Measurements from ENCODE around the gene RUFY1.

Gene RUFY1

DNA sequence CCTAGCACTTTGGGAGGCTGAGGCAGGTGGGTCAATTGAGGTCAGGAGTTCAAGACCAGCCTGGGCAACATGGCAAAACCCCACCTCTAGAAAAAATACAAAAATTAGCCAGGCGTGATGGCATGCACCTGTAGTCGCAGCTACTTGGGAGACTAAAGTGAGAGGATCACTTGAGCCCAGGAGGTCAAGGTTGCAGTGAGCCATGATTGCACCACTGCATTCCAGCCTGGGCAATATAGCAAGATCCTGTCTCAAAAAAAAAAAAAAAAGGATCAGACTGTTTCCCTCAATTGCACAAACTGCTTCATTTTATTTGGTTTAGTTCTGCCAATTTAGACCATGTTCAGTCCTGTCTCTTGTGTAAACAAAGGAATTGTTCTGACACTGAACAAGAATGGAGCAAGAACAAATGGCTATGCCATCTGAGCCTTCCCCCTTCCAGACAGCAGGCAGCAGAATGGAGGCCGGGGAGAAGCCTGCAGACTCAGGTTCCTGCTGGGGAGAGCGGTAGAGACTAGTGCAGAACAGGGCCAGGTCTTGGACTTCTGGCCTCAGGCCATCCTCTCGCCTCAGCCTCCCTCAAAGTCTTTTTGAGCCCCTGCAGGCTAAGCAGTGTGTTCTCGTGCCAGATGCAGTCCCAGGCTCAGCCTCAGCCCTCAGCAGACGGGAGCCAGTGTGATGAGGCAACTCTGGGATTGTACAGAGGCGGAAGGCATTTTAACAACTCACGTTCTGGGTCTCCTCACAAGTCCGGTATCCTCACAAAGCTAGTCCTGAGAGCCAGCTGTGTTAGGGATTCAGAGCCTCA is 54.9 kb downstream of the RUFY1 start:
- no peak for DNase-seq

DNA sequence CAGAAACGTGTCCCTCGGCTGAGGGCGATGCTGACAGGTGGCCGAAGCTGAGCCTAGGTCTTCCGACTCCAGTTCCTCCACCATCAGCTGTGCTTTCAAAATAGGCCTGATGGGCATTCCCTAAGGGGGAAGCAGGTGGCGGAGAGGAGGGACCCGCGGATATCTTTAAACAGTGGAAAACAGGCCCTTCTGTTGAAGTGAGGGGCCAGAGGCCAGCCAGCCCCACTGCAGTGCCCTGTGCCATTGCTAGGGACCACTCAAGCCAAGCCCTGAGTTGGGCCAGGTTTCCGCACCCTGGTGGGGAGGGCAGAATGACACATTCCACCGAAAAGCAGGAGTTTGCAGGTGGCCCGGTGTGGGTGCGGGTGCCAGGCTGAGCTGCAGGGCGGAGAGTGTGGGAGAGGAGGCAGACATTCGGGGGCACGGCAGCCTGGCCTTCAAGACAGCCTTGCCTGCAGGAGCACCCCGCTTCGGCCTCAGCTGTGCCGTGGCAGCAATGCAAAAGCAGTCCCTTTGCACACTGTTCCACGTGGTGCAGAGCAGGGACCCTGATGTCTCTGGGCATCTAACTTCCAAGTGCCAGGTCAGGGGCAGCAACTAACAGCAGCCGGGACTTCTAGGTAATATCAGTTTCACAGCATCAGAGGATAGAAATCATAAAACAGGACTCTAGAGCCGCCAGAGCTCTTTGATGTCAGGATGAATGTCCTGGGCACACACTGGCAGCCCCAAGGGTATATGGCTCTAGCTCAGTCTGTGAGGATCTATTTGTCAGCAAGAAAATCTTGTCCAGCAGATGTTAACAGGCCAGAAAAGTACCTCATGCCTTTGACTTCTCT is 55.9 kb downstream of the RUFY1 start:
- DNase-seq, result no peak

DNA sequence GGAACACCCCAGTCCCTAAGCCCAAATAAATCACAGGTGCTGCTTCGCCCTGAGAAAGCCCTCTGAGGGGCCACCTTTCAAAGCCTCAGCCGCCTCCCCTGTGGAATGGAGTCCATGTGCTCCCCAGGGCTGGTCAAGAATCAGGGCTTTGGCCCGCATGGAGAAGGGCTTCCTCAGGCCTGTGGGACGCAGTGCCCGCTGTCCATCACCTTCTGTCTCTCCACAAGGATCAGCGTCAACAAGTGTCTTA is 56.5 kb downstream of the RUFY1 start:
- DNase-seq, result no peak

DNA sequence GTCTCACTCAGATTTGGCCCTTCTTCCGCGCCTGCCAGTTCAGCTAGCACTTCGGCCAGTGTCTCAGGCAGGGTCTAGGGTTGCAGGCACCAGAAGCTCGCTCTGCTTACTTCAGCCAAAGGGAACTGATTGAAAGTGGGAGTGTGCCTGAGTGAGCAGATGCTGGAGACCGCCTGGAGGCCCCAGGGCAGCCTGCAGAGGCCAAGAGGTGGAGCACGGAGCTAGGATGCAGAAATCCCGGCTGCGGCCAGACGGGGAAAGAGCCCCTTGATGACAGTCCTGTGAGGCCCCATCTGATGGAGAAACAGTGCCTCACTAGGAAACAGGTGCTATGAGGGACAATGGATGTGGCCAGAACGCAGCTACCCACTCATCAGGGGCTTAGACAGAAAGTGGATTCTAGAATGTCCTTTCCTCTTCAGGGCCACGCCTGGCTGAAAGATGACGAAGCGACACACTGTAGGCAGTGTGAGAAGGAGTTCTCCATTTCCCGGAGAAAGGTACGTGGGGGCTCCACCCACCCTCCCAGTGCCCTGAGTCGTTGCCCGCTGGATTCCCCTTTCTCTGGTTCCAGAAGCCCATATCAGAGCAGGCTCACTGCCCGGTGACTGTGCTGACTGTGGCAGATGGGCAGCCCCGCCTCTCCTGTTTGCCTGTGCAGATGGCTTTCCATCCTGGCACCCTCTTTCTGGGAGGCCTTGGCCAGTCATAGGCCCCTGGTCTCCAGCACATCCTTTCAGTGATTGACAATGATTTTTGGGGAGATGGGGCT is 57.0 kb downstream of the RUFY1 start:
- DNase-seq, result peak; percentile 47 to 73

DNA sequence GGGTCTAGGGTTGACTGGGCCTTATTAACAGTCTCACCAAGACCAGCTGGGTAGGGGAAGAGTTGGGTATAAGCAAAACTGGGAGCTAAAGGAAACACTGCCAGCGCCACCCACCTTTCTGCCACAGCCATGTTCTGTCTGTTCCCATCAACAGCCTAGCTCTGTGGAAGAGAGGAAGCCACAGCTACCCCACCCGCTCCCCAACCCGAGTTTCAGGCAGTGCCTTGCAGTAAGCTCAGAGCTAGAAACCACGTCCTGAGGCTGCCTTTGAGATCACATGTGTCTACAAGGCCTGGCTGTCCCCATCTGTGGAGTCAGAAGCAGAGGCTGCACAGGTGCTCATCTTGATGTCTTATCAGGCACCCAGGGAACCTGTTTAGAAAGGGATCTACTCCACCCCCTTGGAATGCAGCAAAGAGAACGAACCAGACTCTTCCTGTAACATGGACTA is 57.8 kb downstream of the RUFY1 start:
- DNase-seq, result no peak

DNA sequence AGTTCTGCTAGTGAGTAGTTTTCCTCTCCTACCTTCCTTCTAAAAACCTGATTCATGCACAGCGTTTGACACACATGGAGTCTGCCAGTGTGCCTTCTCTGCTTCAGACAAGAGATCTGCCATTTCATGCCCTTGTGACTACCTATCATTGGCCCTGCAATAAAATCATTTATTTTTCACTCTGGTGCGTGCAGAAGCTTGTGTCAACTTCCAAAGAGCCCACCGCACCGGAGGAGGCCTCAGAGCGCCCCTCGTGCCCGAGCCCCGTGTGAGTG is 59.4 kb downstream of the RUFY1 start:
- no peak for DNase-seq

DNA sequence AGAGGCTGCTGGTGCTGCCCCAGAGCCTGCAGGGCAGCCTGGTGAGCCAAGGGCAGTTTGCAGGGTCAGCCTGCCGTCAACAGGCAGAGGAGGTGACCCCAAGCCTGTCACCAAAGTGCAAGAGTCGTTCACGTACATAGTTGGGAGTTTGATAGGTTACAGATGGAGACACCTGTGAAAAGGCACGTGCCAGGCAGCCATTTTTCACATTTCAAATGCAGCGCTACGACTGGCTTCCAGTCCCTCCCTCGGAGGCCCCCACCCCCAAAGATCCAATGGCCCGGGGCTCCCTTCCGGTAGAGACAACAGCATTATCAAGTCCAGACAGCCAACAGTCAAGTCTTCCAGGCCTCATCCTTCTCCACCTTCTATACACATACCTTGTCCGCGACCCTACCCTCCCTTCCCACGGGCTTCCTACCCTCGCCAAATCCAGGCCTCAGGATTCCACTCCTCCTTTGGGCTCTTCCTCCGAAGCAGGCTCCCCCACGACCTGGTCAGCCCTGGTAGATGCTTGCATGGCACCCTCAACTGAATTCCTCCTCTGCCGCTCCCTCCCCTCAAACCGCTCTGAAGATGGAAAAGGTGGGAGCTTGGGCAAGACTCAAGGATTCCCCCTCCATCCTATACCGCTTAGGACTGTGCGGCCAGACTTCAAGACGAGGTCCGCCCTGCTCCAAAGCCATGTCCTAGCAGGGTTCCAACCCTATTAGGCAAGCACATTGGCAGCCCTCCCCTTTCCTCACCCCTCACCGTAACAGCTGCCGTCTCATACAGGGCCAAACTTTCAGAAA is 60.0 kb downstream of the RUFY1 start:
- DNase-seq, result no peak

DNA sequence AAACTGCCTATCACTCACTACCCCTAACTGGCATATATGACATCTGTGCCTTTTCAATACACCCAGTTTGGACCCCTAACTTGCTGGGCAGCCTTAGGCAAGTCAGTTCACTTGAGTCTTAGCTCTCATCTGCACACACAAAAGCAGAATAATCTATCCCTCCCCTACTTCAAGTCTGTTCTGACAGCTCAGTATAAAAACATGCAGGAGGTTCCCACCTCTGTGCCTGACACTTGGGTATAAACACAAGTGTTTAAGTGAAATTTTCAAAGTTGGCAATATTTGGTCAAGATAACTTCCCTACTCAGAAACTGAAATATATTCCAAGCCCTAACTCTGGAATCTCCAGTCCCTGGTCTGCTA is 60.5 kb downstream of the RUFY1 start:
- DNase-seq, result no peak

DNA sequence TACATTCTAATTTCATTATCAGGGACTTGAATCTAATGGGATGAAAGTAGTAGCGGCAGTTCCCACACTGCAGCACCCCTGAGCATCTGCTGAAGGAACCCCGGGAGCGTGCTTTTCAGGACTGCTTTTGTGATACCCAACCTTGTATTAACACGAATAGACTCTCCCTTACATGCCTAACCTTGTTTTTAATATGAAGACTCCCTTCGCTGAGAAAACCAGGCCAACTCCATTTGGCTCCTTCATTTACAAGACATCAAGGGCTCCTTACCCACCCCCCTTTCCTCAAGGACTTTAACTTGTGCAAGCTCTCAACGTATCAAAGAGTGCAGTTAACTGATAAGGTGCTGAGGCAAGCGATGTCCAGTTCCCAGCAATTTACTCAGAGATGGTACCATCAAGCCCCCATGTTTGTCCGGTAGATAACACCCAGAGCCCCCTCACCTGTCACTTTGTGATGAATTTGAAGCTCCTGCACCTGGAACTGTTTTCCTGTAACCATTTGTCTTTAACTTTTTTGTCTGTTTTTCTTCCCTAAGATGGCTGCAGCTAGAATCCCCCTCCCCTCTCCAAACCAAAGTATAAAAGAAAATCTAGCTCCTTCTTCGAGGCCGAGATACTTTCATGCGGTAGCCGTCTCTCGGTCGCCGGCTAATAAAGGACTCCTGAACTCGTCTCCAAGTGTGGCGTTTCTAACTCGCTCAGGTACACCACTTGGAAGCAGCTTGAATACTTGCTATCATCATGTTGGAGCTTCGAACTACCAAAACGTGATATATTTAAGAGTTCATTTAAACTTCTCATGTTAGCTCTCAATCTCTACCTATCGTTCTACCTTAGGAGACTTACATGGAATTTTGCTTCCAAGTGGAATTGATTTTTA is 62.5 kb downstream of the RUFY1 start:
- no peak for DNase-seq

DNA sequence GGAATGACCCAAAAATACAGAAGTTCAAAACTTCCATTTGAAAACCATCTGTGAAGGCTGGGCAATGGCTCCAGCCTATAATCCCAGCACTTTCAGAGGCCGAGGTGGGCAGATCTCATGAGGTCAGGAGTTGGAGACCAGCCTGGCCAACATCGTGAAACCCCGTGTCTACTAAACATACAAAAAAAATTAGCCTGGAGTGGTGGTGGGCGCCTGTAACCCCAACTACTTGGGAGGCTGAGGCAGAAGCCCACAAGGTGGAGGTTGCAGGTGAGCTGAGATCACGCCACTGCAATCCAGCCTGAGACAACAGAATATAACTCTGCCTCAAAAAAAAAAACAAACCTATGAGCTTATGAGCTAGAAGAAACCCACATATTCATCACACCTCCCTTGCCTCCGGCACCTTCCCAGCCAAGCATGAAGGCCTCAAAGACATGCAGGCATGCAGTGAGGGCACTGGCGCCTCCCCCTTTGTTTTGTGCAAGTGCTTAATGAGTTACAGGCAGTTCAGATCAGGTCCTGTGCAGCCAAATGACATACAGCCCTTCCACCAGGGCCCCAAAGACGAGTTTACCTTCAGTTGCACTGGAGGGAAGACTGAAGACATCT is 63.2 kb downstream of the RUFY1 start:
- no peak for DNase-seq

DNA sequence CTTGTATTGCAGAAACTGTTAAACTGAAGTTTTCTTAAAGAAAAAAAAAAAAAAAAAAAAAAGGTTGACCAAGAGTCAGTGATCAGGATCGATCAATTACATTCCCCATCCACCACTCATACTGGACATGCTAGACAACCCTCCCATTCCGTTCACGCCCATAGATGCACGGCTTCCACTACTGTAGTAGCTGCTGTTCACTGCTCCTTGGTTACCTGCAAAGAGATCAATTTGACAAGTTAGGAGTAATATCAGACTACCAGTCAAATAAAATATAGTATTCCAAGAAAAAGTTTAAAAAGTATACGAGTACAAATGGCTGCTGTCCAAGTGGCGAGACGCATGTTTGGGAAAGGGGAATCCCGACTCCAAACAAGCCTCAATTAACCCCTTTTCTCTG is 64.4 kb downstream of the RUFY1 start:
- no peak for DNase-seq

DNA sequence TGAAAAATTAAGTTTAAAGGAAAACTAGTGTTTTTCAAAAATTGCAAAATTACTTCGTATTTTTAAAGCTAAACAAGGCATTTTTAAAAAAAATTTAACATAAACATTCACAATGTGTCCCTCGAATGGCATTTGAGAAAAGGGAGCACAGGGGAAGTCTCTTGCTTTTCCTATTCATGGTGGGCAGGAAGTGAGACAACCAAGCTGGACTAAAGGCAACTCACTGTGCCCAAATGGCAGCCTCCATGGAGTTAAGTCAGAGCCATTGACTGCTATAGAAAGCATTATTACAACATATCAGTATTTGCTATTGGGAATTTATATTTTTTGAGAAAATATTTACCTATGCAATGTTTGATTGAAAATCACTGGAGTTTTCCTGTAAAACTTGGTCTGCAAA is 64.8 kb downstream of the RUFY1 start:
- no peak for DNase-seq

DNA sequence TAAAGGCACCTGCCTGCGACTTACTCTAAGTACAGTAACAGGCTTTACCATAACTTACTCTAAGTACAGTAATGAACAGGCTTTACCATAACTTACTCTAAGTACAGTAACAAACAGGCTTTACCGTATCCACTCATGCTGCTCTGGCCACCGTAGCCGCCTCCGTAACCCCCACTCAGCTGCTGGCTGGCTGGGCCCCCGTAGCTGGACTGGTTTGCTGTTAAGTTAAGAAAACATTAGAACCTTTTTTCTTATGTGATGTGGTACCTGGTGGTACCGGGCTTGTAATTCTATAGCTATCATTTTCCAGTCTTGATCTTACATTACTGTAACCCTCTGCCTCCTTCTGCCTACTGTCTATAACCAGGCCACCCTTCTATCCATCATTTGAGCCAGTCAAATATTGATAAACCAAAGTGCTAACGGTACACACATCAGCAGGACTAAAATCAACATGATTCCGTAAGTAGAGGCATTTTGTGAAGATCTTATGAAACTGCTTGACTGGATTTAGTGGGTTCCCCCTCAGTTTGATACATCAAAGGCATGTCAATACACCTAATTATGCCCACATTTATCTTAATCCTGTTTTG is 65.7 kb downstream of the RUFY1 start:
- DNase-seq, result no peak

DNA sequence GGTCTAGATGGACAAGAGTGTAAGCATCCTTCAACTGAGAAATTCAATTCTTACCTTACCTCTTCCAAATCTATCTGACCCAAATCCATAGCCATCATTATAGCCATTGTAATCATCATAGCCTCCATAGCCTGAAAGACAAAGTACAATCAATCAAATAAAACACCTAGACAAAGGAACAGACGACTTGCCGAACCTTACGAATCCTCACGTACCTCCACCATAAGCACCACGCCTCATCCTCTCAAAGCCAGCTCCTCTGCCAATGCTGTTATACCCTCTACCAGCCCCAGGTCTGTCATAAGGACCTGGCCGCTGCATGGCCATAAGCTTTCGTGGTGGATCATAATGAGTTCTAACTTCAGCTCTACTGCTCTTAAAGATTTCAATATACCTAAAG is 67.6 kb downstream of the RUFY1 start:
- DNase-seq, result no peak

DNA sequence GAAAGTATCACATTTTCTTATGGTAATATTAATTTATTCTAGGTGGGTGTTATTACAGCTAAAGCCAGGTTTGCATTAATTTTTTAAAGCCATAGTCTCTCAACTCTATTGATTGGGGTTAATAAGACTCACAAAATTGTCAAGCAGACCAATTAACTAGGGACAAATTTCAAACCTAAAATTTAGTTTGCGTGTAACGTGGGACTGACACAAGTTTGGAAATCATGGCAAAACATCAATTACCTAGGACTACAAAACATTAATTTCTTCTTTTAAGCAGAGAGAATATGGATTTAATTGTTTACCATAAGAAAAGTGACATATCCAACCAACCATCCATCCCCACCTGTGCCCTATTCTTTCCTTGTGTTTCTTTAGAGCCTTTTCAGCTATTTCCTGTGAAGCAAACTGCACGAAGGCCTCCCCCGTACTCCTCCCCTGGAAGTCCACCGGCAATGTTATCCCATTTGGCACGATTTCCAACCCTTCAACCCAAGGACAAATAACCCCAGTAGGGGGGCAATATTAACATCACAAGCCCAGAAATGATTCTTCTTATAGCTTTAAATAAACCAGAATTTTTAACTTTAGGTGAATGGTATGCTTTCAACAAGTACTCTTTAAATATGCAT is 68.7 kb downstream of the RUFY1 start:
- no peak for DNase-seq

DNA sequence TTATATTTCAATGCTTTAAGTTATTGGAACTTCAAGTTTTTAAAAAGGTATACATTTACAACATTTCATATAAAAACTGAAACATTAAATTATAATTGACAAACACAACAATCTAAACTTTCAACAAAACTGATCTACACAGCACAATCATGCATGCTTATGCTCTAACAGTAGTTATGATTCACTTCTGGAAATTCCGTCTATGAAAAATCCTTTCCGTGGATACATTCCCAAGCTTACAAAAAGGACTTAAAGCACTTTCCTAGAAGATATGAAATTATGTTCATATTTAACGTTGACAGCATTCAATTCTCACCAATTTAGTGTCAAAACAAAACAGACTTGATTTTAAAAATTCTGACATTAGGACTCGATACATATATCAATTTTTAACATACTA is 69.4 kb downstream of the RUFY1 start:
- no peak for DNase-seq

DNA sequence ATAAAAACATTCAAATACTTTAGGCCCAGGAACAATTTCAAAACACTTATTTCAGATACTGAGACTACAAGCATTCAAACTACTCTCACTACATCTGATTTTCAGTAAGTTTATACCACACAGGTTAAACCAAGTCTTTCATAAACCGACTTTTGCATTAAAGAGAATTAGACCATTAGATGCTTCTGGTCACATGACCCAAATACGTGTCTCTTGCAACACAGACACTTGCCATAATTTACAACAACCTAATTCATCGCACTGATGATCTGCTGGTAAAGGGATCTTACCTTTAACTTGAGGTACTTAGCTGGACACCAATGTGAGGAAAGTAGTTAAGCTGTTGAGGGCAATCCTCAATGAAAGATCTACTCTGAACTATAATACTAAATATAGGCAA is 69.9 kb downstream of the RUFY1 start:
- DNase-seq, result no peak

DNA sequence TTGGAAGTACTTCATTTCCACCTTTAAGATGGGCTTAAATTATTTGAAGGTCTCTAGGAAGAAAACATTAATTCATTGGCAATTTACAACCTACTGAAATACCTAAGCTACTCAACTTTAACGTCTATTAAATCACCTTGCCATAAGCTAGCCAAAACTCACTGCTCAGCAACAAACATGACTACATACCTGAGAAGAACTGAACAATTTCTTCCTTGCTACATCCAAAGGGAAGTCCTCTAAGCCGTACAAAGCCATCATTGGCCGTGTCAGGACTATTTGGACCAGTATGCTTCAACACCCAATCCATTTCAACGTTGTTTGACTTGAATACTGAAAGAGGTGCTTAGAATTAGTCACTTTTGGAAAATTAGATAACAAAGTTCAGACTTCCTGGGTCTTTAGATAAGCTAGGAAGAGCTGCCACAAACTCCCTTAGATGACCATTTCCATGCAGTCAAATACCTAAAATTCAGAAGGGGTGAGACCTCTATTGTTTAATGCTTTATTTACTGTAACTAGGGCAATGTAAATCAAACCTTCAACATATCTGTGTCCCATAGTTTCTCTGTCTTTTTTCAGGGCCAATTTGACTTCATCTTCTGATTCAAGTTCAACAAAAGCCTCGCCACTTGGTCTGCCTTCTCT is 70.5 kb downstream of the RUFY1 start:
- no peak for DNase-seq

DNA sequence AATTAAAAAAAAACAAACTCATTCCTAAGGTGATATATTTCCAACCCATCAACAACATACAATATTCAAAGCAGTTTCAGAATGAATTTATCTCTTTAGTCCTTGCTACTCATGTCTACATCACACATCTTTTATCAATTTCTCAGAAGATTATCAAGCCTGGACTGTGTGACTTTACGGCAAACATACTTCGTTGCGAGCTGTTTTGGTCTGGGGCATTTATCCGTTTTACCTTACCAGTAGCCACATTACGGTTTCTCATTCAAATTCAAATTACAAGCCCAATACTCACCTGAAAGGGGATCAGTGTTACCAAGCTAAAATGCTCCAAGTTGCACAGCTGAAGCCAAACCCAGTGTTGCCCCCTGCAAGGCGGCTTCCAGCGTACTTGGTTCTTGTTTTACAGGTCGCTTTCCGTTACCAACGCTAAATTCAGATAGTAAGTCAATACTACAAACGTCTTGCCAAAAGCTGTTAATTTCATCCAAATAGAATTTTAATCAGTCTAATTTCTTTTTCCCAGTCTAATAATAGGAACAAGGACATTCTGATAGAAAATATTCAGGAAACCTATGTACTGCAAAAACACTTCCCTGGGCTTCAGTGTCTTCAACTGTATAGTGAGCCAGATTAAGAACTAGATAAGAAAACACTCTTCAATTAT is 71.3 kb downstream of the RUFY1 start:
- no peak for DNase-seq
